Measurements from ENCODE around the gene PKD1L1. TPM values are rescaled to one million over a fixed set of nuclear protein-coding genes. Genes with fewer than 3 reads are reported as not detected.

Gene PKD1L1
- polyA plus RNA-seq, 1 donor (not counting 4 experiments of a cell fraction or from before 2014, with no cell fraction given) = 0.04 TPM

- Histone ChIP-seq H3K27me3 (ENCODE audit: control insufficient read depth, extremely low read depth, insufficient read depth, low read length) (peaks cover 7% of the 10 kb centered on the region), H3K4me1 (ENCODE audit: control insufficient read depth, extremely low read depth, insufficient read depth, low read length) (no peaks in the 10 kb centered on the region), H3K79me2 (ENCODE audit: control insufficient read depth, insufficient read depth, low read length) (no peaks in the 10 kb centered on the region), H3K4me2 (ENCODE audit: control insufficient read depth, extremely low read depth, insufficient read depth, low read depth, low read length) (no peak overlapping the region), H2AFZ (ENCODE audit: control insufficient read depth, low read length) (no peak overlapping the region), H3K9ac (ENCODE audit: control insufficient read depth, extremely low read depth, insufficient read depth, low read length) (no peak overlapping the region), H3K36me3 (ENCODE audit: control insufficient read depth in 2 of 2, extremely low read depth in 1 of 2, insufficient read depth in 2 of 2, low read length in 2 of 2) (no peaks in the 10 kb centered on the region), H3K4me3 (ENCODE audit: control insufficient read depth in 2 of 3, extremely low read depth in 1 of 3, insufficient read depth in 2 of 3, low read depth in 1 of 3, low read length in 3 of 3) (no peak overlapping the region), H4K20me1 (ENCODE audit: control insufficient read depth, extremely low read depth, insufficient read depth, low read length) (no peaks in the 10 kb centered on the region), H3K9me1 (ENCODE audit: control insufficient read depth, extremely low read depth, insufficient read depth, low read length) (no peaks in the 10 kb centered on the region), H3K9me3 (ENCODE audit: control insufficient read depth, low read depth, low read length) (no peaks in the 10 kb centered on the region), H3K27ac (ENCODE audit: control insufficient read depth, insufficient read depth, low read length) (no peak overlapping the region)
- TF ChIP-seq, protein P1, sequence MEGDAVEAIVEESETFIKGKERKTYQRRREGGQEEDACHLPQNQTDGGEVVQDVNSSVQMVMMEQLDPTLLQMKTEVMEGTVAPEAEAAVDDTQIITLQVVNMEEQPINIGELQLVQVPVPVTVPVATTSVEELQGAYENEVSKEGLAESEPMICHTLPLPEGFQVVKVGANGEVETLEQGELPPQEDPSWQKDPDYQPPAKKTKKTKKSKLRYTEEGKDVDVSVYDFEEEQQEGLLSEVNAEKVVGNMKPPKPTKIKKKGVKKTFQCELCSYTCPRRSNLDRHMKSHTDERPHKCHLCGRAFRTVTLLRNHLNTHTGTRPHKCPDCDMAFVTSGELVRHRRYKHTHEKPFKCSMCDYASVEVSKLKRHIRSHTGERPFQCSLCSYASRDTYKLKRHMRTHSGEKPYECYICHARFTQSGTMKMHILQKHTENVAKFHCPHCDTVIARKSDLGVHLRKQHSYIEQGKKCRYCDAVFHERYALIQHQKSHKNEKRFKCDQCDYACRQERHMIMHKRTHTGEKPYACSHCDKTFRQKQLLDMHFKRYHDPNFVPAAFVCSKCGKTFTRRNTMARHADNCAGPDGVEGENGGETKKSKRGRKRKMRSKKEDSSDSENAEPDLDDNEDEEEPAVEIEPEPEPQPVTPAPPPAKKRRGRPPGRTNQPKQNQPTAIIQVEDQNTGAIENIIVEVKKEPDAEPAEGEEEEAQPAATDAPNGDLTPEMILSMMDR (optimal IDR thresholded peaks at IDR 0.05 in 1 of 3, IDR thresholded peaks at IDR 0.05 in 1 of 3, conservative IDR thresholded peaks at IDR 0.05 in 1 of 3; ENCODE audit: extremely low read depth in 1 of 3, insufficient read depth in 2 of 3, low read length in 3 of 3) = no peak
- no peak for TF ChIP-seq EZH2 (IDR thresholded peaks at IDR 0.05; ENCODE audit: low read length)
- FAIRE-seq (no peak), DNase-seq (ENCODE audit: low read depth, low spot score) (no peak)
- dilution Hi-C loops (cut with MboI; ENCODE audit: extremely low pct_ligation_motif_present, low sequenced_read_pairs) = no loop called here
Observed at GRCh38 chr7:47836503-47837202, 111.6 kb downstream of the PKD1L1 start.

GRCh38 chr7:47836080-47836479, 112.2 kb downstream of the PKD1L1 start:
- Histone ChIP-seq H3K9ac (ENCODE audit: control insufficient read depth, extremely low read depth, insufficient read depth, low read length) (no peak overlapping the region), H3K79me2 (ENCODE audit: control insufficient read depth, insufficient read depth, low read length) (no peaks in the 10 kb centered on the region), H3K9me3 (ENCODE audit: control insufficient read depth, low read depth, low read length) (no peaks in the 10 kb centered on the region), H3K9me1 (ENCODE audit: control insufficient read depth, extremely low read depth, insufficient read depth, low read length) (no peaks in the 10 kb centered on the region), H3K4me3 (ENCODE audit: control insufficient read depth in 2 of 3, extremely low read depth in 1 of 3, insufficient read depth in 2 of 3, low read depth in 1 of 3, low read length in 3 of 3) (no peak overlapping the region), H3K4me1 (ENCODE audit: control insufficient read depth, extremely low read depth, insufficient read depth, low read length) (no peaks in the 10 kb centered on the region), H3K4me2 (ENCODE audit: control insufficient read depth, extremely low read depth, insufficient read depth, low read depth, low read length) (no peak overlapping the region), H3K27me3 (ENCODE audit: control insufficient read depth, extremely low read depth, insufficient read depth, low read length) (peaks cover 7% of the 10 kb centered on the region), H3K27ac (ENCODE audit: control insufficient read depth, insufficient read depth, low read length) (no peak overlapping the region), H3K36me3 (ENCODE audit: control insufficient read depth in 2 of 2, extremely low read depth in 1 of 2, insufficient read depth in 2 of 2, low read length in 2 of 2) (no peaks in the 10 kb centered on the region), H2AFZ (ENCODE audit: control insufficient read depth, low read length) (no peak overlapping the region), H4K20me1 (ENCODE audit: control insufficient read depth, extremely low read depth, insufficient read depth, low read length) (no peaks in the 10 kb centered on the region)
- DNase-seq (ENCODE audit: low read depth, low spot score) (no peak), FAIRE-seq (no peak)
- dilution Hi-C loops (cut with MboI; ENCODE audit: extremely low pct_ligation_motif_present, low sequenced_read_pairs) = no loop called here
- TF ChIP-seq, protein P1 (optimal IDR thresholded peaks at IDR 0.05 in 1 of 3, IDR thresholded peaks at IDR 0.05 in 1 of 3, conservative IDR thresholded peaks at IDR 0.05 in 1 of 3; ENCODE audit: extremely low read depth in 1 of 3, insufficient read depth in 2 of 3, low read length in 3 of 3) = no peak
- TF ChIP-seq EZH2 (IDR thresholded peaks at IDR 0.05; ENCODE audit: low read length) = no peak
